ENCODE data around the gene CACNA1B. TPM values are rescaled to one million over a fixed set of nuclear protein-coding genes. Genes with fewer than 3 reads are reported as not detected.

Gene CACNA1B
- polyA plus RNA-seq, 2 of the 4 experiments (the other 2 are of a cell fraction) = 0.03 to 0.06 TPM

GRCh38 chr9:138050472-138051330, 173.1 kb downstream of the CACNA1B start:
- Histone ChIP-seq H3K4me1 (no peaks in the 10 kb centered on the region), H3K9me3 (no peaks in the 10 kb centered on the region), H3K27ac (no peak overlapping the region), H3K4me2 (no peak overlapping the region), H3K4me3 (no peak overlapping the region)
- ChIA-PET POLR2A (no interaction called here), CTCF (no interaction called here)
- no peak for FAIRE-seq
- no peak for ATAC-seq
- no peak for TF ChIP-seq ELK1 (IDR thresholded peaks at IDR 0.05; ENCODE audit: low read depth, low read length)
- no peak for TF ChIP-seq TFCP2L1 (CRISPR knock-in tag; IDR thresholded peaks at IDR 0.05)
- TF ChIP-seq HOXA7 (CRISPR knock-in tag; IDR thresholded peaks at IDR 0.05) = no peak
- no peak for TF ChIP-seq ATOH8 (CRISPR knock-in tag; IDR thresholded peaks at IDR 0.05; ENCODE audit: low read depth)
- no peak for TF ChIP-seq NR3C1 (IDR thresholded peaks at IDR 0.05)
- no peak for TF ChIP-seq RNF2 (IDR thresholded peaks at IDR 0.05; ENCODE audit: borderline replicate concordance, low read depth)
- no peak for TF ChIP-seq PBX3 (IDR thresholded peaks at IDR 0.05)
- no peak for TF ChIP-seq TP53 (CRISPR knock-in tag; IDR thresholded peaks at IDR 0.05)
- no peak for TF ChIP-seq RARB (CRISPR knock-in tag; IDR thresholded peaks at IDR 0.05)
- TF ChIP-seq HEYL (CRISPR knock-in tag; IDR thresholded peaks at IDR 0.05) = no peak
- TF ChIP-seq MAFK (IDR thresholded peaks at IDR 0.05; ENCODE audit: partially characterized antibody) = no peak
- TF ChIP-seq BHLHE40 (IDR thresholded peaks at IDR 0.05; ENCODE audit: low read depth, low read length) = no peak
- TF ChIP-seq JUNB (IDR thresholded peaks at IDR 0.05) = no peak
- no peak for TF ChIP-seq FOSL2 (IDR thresholded peaks at IDR 0.05)
- TF ChIP-seq FOSL2 (CRISPR knock-in tag; IDR thresholded peaks at IDR 0.05) = no peak
- no peak for TF ChIP-seq KDM1A (IDR thresholded peaks at IDR 0.05; ENCODE audit: low read depth)
- no peak for TF ChIP-seq ZNF302 (CRISPR knock-in tag; IDR thresholded peaks at IDR 0.05)
- TF ChIP-seq JUN (IDR thresholded peaks at IDR 0.05) = no peak
- TF ChIP-seq NFE2L2 (conservative IDR thresholded peaks at IDR 0.05; ENCODE audit: low read length) = no peak
- TF ChIP-seq CHD2 (IDR thresholded peaks at IDR 0.05; ENCODE audit: low read length, partially characterized antibody) = no peak
- DNase-seq (ENCODE audit: low read depth in 1 of 2, low spot score in 1 of 2) = no peak
- WGBS (ENCODE audit: missing lambda C conversion rate) = 59% methylated on average over 13 of the region's 13 CpGs

- ChIA-PET CTCF (no interaction called here), POLR2A (no interaction called here)
- DNase-seq (ENCODE audit: low read depth in 1 of 2, low spot score in 1 of 2) = no peak
- H3K9me3 ChIP-seq = no peaks in the 10 kb centered on the region
- WGBS (ENCODE audit: missing lambda C conversion rate) = 62% methylated on average over 13 of the region's 15 CpGs
- H3K4me1 ChIP-seq = no peaks in the 10 kb centered on the region
- H3K4me2 ChIP-seq = no peak overlapping the region
- no peak for FAIRE-seq
- H3K4me3 ChIP-seq = no peak overlapping the region
- no peak for ATAC-seq
- H3K27ac ChIP-seq = no peak overlapping the region
- TF ChIP-seq CEBPB (IDR thresholded peaks at IDR 0.05) = no peak
- TF ChIP-seq SMC3 (IDR thresholded peaks at IDR 0.05) = no peak
- TF ChIP-seq TP53 (CRISPR knock-in tag; IDR thresholded peaks at IDR 0.05) = no peak
- no peak for TF ChIP-seq GATA3 (IDR thresholded peaks at IDR 0.05; ENCODE audit: borderline replicate concordance)
- no peak for TF ChIP-seq EHF (CRISPR knock-in tag; IDR thresholded peaks at IDR 0.05)
- no peak for TF ChIP-seq ELK1 (IDR thresholded peaks at IDR 0.05; ENCODE audit: low read depth, low read length)
- no peak for TF ChIP-seq MYC (IDR thresholded peaks at IDR 0.05; ENCODE audit: borderline replicate concordance, low read length)
- no peak for TF ChIP-seq FOXS1 (CRISPR knock-in tag; IDR thresholded peaks at IDR 0.05)
- no peak for TF ChIP-seq KDM1A (IDR thresholded peaks at IDR 0.05; ENCODE audit: low read depth)
- no peak for TF ChIP-seq SREBF2 (IDR thresholded peaks at IDR 0.05)
- TF ChIP-seq EP300 (IDR thresholded peaks at IDR 0.05) = no peak
- no peak for TF ChIP-seq FOSB (CRISPR knock-in tag; IDR thresholded peaks at IDR 0.05)
- TF ChIP-seq HMGXB4 (CRISPR knock-in tag; IDR thresholded peaks at IDR 0.05; ENCODE audit: borderline replicate concordance) = no peak
- TF ChIP-seq ATOH8 (CRISPR knock-in tag; IDR thresholded peaks at IDR 0.05; ENCODE audit: low read depth) = no peak
- TF ChIP-seq RCOR1 (IDR thresholded peaks at IDR 0.05; ENCODE audit: low read depth, low read length) = no peak
These were observed 174.2 kb downstream of the CACNA1B start for GRCh38 chr9:138051586-138052321.
